ENCODE measurements around the gene EVI5.

Gene EVI5

GRCh38 chr1:92695104-92695503 lies 89.8 kb downstream of the EVI5 start:
- H3K27me3 ChIP-seq, result no peaks in the 10 kb centered on the region
- peaks cover 0 to 7% (median 0%) of the 10 kb centered on the region in 11 experiments; a peak in 2 of 22 replicates for H4K20me1 ChIP-seq
- H3K36me3 ChIP-seq, result peaks cover 9 to 88% (median 32%) of the 10 kb centered on the region in 11 experiments; a peak in 20 of 22 replicates
- H3K4me2 ChIP-seq, result no peak overlapping the region
- TF ChIP-seq Cebpa-rat (IDR thresholded peaks at IDR 0.05), result no peak
- peaks cover 0 to 13% (median 0%) of the 10 kb centered on the region in 10 experiments; a peak in 6 of 20 replicates for H3K4me1 ChIP-seq
- H3K9me3 ChIP-seq (replicated peaks in 1 of 11), result no peaks in the 10 kb centered on the region
- H3K4me3 ChIP-seq, result no peak overlapping the region
- H3K9ac ChIP-seq, result no peak overlapping the region
- H3K27ac ChIP-seq, result no peak overlapping the region

GRCh38 chr1:92691925-92692324 lies 93.0 kb downstream of the EVI5 start:
- H4K20me1 ChIP-seq, result no peaks in the 10 kb centered on the region
- H3K27me3 ChIP-seq, result no peaks in the 10 kb centered on the region
- H3K36me3 ChIP-seq, result peaks cover 22 to 87% (median 47%) of the 10 kb centered on the region in 11 experiments; a peak in 21 of 22 replicates
- H3K4me3 ChIP-seq, result no peak overlapping the region
- peak overlapping the region in 3 of 11 experiments; percentile 2 to 31 (median 13); a peak in 3 of 22 replicates for H3K4me2 ChIP-seq
- no peak for TF ChIP-seq Cebpa-rat (IDR thresholded peaks at IDR 0.05)
- H3K9ac ChIP-seq, result no peak overlapping the region
- peaks cover 4 to 16% (median 8%) of the 10 kb centered on the region in 11 experiments; a peak in 10 of 22 replicates for H3K9me3 ChIP-seq (replicated peaks in 1 of 11)
- peaks cover 0 to 13% (median 0%) of the 10 kb centered on the region in 10 experiments; a peak in 6 of 20 replicates for H3K4me1 ChIP-seq
- H3K27ac ChIP-seq, result peak overlapping the region in 1 of 11 experiments; percentile 29; a peak in 1 of 22 replicates

- H3K27me3 ChIP-seq, result no peaks in the 10 kb centered on the region
- no peaks in the 10 kb centered on the region for H4K20me1 ChIP-seq
- H3K4me1 ChIP-seq, result peaks cover 0 to 13% (median 0%) of the 10 kb centered on the region in 10 experiments; a peak in 6 of 20 replicates
- no peak overlapping the region for H3K9ac ChIP-seq
- no peak overlapping the region for H3K4me2 ChIP-seq
- no peak overlapping the region for H3K4me3 ChIP-seq
- TF ChIP-seq Cebpa-rat (IDR thresholded peaks at IDR 0.05), result no peak; a peak in 1 of 22 replicates
- no peak overlapping the region for H3K27ac ChIP-seq
- H3K36me3 ChIP-seq, result peaks cover 17 to 79% (median 46%) of the 10 kb centered on the region in 11 experiments; a peak in 21 of 22 replicates
- peaks cover 4 to 16% (median 8%) of the 10 kb centered on the region in 11 experiments; a peak in 10 of 22 replicates for H3K9me3 ChIP-seq (replicated peaks in 1 of 11)
These were observed 94.5 kb downstream of the EVI5 start for GRCh38 chr1:92690212-92690906.

- Histone ChIP-seq H3K4me1 (peaks cover 0 to 12% (median 0%) of the 10 kb centered on the region in 10 experiments; a peak in 6 of 20 replicates), H3K27me3 (no peaks in the 10 kb centered on the region), H3K9me3 (replicated peaks in 1 of 11) (0 out of 22 replicates have a peak, but pooled peaks cover 0 to 3% (median 0%) of the 10 kb centered on the region in 11 experiments), H3K4me2 (no peak overlapping the region), H3K36me3 (peaks cover 5 to 98% (median 29%) of the 10 kb centered on the region in 11 experiments; a peak in 21 of 22 replicates), H3K9ac (no peak overlapping the region), H3K27ac (no peak overlapping the region), H4K20me1 (no peaks in the 10 kb centered on the region), H3K4me3 (no peak overlapping the region)
- no peak for TF ChIP-seq Cebpa-rat (IDR thresholded peaks at IDR 0.05)
These were observed 104.9 kb downstream of the EVI5 start for GRCh38 chr1:92679980-92680379.

- peak in 8 of 11 experiments; percentile 12 to 74 (median 48); a peak in 10 of 22 replicates for TF ChIP-seq Cebpa-rat (IDR thresholded peaks at IDR 0.05)
- Histone ChIP-seq H3K9me3 (replicated peaks in 1 of 11) (no peaks in the 10 kb centered on the region; a peak in 1 of 22 replicates), H3K9ac (no peak overlapping the region), H3K4me2 (peak overlapping the region in 5 of 11 experiments; percentile 11 to 49 (median 37); a peak in 9 of 22 replicates), H3K4me3 (no peak overlapping the region), H3K36me3 (peaks cover 0 to 62% (median 4%) of the 10 kb centered on the region in 11 experiments; a peak in 10 of 22 replicates), H3K27me3 (no peaks in the 10 kb centered on the region), H3K27ac (no peak overlapping the region), H3K4me1 (peaks cover 0 to 15% (median 2%) of the 10 kb centered on the region in 10 experiments; a peak in 10 of 20 replicates), H4K20me1 (no peaks in the 10 kb centered on the region)
These were observed 121.1 kb downstream of the EVI5 start for GRCh38 chr1:92663775-92664174.

- Histone ChIP-seq H4K20me1 (no peaks in the 10 kb centered on the region), H3K36me3 (peaks cover 7 to 71% (median 13%) of the 10 kb centered on the region in 11 experiments; a peak in 18 of 22 replicates), H3K9ac (no peak overlapping the region), H3K4me2 (no peak overlapping the region), H3K27me3 (no peaks in the 10 kb centered on the region), H3K27ac (no peak overlapping the region), H3K4me1 (peaks cover 0 to 15% (median 2%) of the 10 kb centered on the region in 10 experiments; a peak in 10 of 20 replicates), H3K9me3 (replicated peaks in 1 of 11) (peaks cover 7 to 10% (median 8%) of the 10 kb centered on the region in 11 experiments; a peak in 21 of 22 replicates), H3K4me3 (no peak overlapping the region)
- TF ChIP-seq Cebpa-rat (IDR thresholded peaks at IDR 0.05), result no peak
These were observed 122.9 kb downstream of the EVI5 start for GRCh38 chr1:92662048-92662447.

GRCh38 chr1:92657701-92658100 lies 127.2 kb downstream of the EVI5 start:
- peaks cover 24 to 87% (median 38%) of the 10 kb centered on the region in 11 experiments; a peak in 19 of 22 replicates for H3K36me3 ChIP-seq
- H3K9ac ChIP-seq, result no peak overlapping the region
- no peak overlapping the region for H3K27ac ChIP-seq
- no peak overlapping the region for H3K4me3 ChIP-seq
- H4K20me1 ChIP-seq, result no peaks in the 10 kb centered on the region
- peaks cover 49 to 53% (median 51%) of the 10 kb centered on the region in 11 experiments for H3K9me3 ChIP-seq (replicated peaks in 1 of 11)
- no peak for TF ChIP-seq Cebpa-rat (IDR thresholded peaks at IDR 0.05)
- no peaks in the 10 kb centered on the region for H3K4me1 ChIP-seq
- no peaks in the 10 kb centered on the region for H3K27me3 ChIP-seq
- no peak overlapping the region for H3K4me2 ChIP-seq

GRCh38 chr1:92655197-92655801 lies 129.6 kb downstream of the EVI5 start:
- Histone ChIP-seq H3K4me1 (no peaks in the 10 kb centered on the region), H3K4me3 (0 out of 20 replicates have a peak overlapping the region, but pooled peaks of 1 of the 10 experiments have one; percentile 19), H3K27ac (no peak overlapping the region), H3K4me2 (no peak overlapping the region), H3K27me3 (no peaks in the 10 kb centered on the region), H3K9ac (no peak overlapping the region), H3K36me3 (peaks cover 24 to 82% (median 38%) of the 10 kb centered on the region in 11 experiments; a peak in 19 of 22 replicates), H3K9me3 (replicated peaks in 1 of 11) (peaks cover 49 to 55% (median 52%) of the 10 kb centered on the region in 11 experiments), H4K20me1 (no peaks in the 10 kb centered on the region)
- TF ChIP-seq Cebpa-rat (IDR thresholded peaks at IDR 0.05), result no peak

Data from BLaER1 treated with 17β-estradiol and CSF1 and Interleukin-3, amounts not matched to agents 10 nM and 100 nM (cell line).